Breast epithelium (tissue), 3 donors: ENCODE measurements around the gene CYP51A1.
"Not testable (repeated sequence)": the region's sequence is repeated elsewhere in the genome, so short reads cannot be mapped to it uniquely, and the experiment has no call there.

Experiments used
- CTCF ChIP-seq, 3 donors: fragments of 450-650 bp; IDR thresholded peaks; one replicate each; pipeline ENCODE4 v1.5.1; 2016 to 2017; ENCODE audit warnings: antibody characterized with exemption in 3 of 3, mild to moderate bottlenecking in 3 of 3, moderate library complexity in 3 of 3
- POLR2A ChIP-seq: fragments of 450-650 bp; IDR thresholded peaks from one replicate; pipeline ENCODE4 v1.6.1; 2016; ENCODE audit warnings: antibody characterized with exemption, mild to moderate bottlenecking, moderate library complexity

GRCh38 chr7:92083922-92084321 lies 50.4 kb downstream of the CYP51A1 start:
- TF ChIP-seq CTCF (IDR thresholded peaks at IDR 0.05); POLR2A: not testable (repeated sequence)
